ENCODE results near the gene OR52A5.

DNA sequence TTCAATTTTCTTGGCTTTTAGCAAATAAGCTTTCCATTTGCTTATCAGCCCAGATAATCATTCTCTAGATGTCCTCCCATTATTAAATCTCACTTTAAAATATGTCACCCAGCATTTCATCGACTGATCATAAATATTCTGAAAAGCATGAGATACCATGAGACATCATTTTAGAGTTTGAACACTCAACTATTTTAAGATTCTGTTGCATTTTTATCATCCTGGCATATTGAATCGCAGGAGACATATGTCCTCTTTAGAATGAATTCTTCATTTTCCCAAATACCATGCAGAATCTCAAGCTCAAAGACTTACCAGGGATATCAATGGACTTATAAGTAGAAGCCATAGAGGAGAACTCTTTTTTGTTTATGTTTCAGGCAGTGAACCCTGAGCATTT lies at the start of gene OR52A5:
- TF ChIP-seq POLR2AphosphoS5 (IDR thresholded peaks at IDR 0.05; ENCODE audit: low read depth, low read length) = no peak
- TF ChIP-seq, protein P1, sequence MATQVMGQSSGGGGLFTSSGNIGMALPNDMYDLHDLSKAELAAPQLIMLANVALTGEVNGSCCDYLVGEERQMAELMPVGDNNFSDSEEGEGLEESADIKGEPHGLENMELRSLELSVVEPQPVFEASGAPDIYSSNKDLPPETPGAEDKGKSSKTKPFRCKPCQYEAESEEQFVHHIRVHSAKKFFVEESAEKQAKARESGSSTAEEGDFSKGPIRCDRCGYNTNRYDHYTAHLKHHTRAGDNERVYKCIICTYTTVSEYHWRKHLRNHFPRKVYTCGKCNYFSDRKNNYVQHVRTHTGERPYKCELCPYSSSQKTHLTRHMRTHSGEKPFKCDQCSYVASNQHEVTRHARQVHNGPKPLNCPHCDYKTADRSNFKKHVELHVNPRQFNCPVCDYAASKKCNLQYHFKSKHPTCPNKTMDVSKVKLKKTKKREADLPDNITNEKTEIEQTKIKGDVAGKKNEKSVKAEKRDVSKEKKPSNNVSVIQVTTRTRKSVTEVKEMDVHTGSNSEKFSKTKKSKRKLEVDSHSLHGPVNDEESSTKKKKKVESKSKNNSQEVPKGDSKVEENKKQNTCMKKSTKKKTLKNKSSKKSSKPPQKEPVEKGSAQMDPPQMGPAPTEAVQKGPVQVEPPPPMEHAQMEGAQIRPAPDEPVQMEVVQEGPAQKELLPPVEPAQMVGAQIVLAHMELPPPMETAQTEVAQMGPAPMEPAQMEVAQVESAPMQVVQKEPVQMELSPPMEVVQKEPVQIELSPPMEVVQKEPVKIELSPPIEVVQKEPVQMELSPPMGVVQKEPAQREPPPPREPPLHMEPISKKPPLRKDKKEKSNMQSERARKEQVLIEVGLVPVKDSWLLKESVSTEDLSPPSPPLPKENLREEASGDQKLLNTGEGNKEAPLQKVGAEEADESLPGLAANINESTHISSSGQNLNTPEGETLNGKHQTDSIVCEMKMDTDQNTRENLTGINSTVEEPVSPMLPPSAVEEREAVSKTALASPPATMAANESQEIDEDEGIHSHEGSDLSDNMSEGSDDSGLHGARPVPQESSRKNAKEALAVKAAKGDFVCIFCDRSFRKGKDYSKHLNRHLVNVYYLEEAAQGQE (IDR thresholded peaks at IDR 0.05; ENCODE audit: insufficient read depth in 1 of 2, low read depth in 2 of 2, low read length in 1 of 2) = no peak
- TF ChIP-seq SIN3A (IDR thresholded peaks at IDR 0.05; ENCODE audit: borderline replicate concordance, insufficient read depth, low read depth, low read length) = no peak
- TF ChIP-seq, protein P2, sequence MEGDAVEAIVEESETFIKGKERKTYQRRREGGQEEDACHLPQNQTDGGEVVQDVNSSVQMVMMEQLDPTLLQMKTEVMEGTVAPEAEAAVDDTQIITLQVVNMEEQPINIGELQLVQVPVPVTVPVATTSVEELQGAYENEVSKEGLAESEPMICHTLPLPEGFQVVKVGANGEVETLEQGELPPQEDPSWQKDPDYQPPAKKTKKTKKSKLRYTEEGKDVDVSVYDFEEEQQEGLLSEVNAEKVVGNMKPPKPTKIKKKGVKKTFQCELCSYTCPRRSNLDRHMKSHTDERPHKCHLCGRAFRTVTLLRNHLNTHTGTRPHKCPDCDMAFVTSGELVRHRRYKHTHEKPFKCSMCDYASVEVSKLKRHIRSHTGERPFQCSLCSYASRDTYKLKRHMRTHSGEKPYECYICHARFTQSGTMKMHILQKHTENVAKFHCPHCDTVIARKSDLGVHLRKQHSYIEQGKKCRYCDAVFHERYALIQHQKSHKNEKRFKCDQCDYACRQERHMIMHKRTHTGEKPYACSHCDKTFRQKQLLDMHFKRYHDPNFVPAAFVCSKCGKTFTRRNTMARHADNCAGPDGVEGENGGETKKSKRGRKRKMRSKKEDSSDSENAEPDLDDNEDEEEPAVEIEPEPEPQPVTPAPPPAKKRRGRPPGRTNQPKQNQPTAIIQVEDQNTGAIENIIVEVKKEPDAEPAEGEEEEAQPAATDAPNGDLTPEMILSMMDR (IDR thresholded peaks at IDR 0.05) = no peak
- TF ChIP-seq TCF7L2 (IDR thresholded peaks at IDR 0.05; ENCODE audit: low read depth, low read length) = no peak
